NCI-H2107 (cell line): ENCODE data around the gene LRCH3.
"Not testable (repeated sequence)": the region's sequence is repeated elsewhere in the genome, so short reads cannot be mapped to it uniquely, and the experiment has no call there.

Source experiments
- DNase-seq: peaks from one replicate; lab custom pipeline; 2025; lab: John Stamatoyannopoulos, UW

LRCH3 gene

DNA sequence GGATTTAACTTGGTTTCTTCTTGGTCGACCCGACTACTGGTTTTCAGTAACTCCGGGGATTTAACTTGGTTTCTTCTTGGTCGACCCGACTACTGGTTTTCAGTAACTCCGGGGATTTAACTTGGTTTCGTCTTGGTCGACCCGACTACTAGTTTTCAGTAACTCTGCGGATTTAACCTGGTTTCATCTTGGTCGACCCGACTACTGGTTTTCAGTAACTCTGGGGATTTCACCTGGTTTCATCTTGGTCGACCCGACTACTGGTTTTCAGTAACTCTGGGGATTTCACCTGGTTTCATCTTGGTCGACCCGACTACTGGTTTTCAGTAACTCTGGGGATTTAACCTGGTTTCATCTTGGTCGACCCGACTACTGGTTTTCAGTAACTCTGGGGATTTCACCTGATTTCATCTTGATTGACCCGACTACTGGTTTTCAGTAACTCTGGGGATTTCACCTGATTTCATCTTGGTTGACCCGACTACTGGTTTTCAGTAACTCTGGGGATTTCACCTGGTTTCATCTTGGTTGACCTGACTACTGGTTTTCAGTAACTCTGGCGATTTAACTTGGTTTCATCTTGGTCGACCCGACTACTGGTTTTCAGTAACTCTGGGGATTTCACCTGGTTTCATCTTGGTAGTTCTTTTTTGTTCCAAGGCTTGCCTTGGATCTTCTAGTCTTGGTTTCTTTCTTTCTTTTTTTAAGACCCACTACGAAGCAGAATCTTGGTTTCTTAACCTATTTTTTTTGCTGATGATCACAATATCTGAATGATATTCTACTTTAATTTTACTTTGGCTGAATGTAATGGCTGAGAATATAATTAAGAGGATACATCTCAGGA is 130.6 kb downstream of the LRCH3 start:
- not testable (repeated sequence) for DNase-seq

DNA sequence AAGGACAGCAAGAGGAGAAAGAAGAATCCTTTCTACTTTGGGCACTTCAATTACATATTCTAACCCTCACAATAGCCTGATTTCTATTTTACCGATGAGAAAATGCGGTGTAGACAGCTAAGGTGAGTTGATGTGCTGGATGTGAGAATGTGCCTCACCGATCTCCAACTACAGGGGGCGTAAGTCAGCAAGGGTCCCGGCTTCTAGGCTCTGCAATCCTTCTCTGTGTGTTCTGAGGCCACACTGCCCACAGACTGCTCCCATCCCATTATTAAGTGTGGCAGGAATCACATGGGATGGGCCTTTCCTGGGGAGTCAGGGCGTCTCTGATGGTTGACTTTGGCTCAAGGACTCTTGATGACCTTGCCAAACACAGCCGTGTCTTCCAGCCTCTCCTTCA is 135.4 kb downstream of the LRCH3 start:
- DNase-seq: no peak

GRCh38 chr3:197927578-197927977 is 136.5 kb downstream of the LRCH3 start:
- DNase-seq: not testable (repeated sequence)

DNA sequence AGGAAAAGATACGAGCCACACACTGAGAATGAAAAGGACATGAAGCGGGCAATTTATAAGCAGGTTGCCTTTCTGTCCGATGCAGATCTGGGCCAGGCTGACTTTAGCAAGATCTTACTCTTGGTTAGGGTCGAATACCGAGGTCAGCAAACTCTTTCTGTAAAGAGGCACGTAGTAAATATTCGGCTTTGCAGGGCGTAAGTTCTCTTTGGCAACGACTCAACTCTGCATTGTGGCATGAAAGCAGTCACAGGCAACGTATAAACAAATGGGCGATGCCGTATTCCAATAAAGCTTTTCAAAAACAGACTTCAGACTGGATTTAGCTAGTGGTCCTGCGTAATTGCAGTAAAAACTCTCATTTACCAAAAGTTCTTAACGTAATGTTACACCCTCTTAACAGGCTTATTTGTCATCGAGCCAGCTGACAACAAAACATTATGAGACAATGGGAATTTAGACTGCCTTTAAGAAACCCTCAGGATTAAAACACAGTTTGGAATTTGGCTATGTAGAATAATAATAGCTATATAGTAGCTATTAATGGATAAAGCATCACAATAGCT is 145.8 kb downstream of the LRCH3 start:
- DNase-seq: peak; percentile 45
